ENCODE results near the gene SINHCAF.

The SINHCAF gene

DNA sequence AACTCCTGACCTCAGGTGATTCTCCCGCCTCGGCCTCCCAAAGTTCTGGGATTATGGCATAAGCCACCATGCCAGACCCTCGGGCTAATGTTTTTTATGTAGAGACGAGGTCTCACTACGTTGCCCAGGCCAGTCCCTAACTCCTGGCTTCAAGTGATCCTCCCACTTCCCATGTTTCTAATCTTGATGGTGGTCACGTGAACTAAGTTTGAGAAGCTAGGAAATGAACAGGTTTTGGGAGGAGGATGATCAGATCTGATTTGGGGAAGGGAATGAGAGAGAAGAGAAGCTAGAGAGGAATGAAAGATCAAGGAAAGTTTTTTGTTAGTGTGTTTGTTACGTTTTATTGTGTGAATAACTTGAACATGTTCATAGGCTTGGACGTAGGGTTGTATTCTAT lies 17.2 kb upstream of the SINHCAF start:
- H3K36me3 ChIP-seq (replicated peaks): no peaks in the 10 kb centered on the region
- TF ChIP-seq, protein P1, sequence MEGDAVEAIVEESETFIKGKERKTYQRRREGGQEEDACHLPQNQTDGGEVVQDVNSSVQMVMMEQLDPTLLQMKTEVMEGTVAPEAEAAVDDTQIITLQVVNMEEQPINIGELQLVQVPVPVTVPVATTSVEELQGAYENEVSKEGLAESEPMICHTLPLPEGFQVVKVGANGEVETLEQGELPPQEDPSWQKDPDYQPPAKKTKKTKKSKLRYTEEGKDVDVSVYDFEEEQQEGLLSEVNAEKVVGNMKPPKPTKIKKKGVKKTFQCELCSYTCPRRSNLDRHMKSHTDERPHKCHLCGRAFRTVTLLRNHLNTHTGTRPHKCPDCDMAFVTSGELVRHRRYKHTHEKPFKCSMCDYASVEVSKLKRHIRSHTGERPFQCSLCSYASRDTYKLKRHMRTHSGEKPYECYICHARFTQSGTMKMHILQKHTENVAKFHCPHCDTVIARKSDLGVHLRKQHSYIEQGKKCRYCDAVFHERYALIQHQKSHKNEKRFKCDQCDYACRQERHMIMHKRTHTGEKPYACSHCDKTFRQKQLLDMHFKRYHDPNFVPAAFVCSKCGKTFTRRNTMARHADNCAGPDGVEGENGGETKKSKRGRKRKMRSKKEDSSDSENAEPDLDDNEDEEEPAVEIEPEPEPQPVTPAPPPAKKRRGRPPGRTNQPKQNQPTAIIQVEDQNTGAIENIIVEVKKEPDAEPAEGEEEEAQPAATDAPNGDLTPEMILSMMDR (IDR thresholded peaks at IDR 0.05; ENCODE audit: low read depth, low read length, missing control alignments): no peak
- no peak overlapping the region for H3K27ac ChIP-seq
- in situ Hi-C loops (cut with HindIII; ENCODE audit: low pct_ligation_motif_present, low sequenced_read_pairs): no loop called here
- no peak for DNase-seq
- no peak overlapping the region for H3K4me3 ChIP-seq (ENCODE audit: low read depth, low read length)
- no peaks in the 10 kb centered on the region for H3K27me3 ChIP-seq (replicated peaks)

DNA sequence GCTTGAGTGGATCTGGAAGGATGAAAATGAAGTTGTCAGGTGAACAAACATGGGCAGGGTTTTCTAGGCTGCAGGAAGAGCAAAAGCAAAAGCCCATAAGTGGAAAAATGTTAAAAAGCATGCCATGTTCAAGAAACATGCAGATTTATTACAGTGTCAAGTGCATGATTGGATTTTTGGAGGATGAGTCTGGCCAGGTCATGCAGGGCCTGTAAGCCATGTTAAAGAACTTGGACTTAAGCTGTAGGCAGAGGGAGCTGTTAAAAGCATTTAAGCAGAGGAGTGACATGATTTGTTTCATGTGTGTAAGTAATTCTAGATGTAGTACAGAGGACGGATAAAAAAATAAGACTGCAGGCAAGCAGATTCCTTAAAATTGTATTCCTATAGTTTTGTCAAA lies 16.3 kb upstream of the SINHCAF start:
- Histone ChIP-seq H3K27me3 (replicated peaks) (no peaks in the 10 kb centered on the region), H3K4me3 (ENCODE audit: low read depth, low read length) (no peak overlapping the region), H3K27ac (no peak overlapping the region), H3K36me3 (replicated peaks) (no peaks in the 10 kb centered on the region)
- TF ChIP-seq, protein P1 (IDR thresholded peaks at IDR 0.05; ENCODE audit: low read depth, low read length, missing control alignments): no peak
- in situ Hi-C loops (cut with HindIII; ENCODE audit: low pct_ligation_motif_present, low sequenced_read_pairs): no loop called here
- DNase-seq: no peak

DNA sequence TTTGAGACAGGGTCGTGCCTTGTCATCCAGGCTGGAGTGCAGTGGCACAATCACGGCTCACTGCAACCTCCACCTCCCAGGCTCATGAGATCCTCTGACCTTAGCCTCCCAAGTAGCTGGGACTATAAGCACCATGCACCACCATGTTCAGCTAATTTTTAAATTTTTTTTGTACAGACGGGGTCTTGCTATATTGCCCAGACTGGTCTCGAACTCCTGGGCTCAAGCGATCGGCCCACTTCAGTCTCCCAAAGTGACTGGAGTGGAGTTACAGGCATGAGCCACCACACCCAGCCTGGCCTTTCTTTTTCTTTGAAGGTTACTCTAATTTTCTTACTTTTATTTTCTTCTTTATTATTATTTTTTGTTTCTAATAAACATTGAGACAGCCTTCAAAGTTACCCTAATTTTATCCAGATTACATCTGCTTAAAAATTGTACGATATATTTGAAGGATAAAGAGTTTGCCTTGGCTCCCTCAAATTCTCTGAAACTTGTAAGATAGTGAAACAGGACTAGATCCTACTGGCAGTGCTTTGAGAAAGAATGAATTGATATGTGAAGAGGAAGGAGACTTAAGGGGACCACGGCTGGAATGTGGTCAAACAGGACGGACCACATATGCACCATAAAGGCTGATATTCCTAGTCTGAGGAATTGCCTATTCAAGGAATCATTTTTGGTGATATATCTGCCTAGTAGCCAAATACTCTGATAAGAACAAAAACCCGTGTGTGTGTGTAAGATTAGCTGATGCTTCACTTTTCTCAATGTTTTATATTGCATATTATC lies 14.1 kb upstream of the SINHCAF start:
- no peak for DNase-seq
- Histone ChIP-seq H3K36me3 (replicated peaks) (no peaks in the 10 kb centered on the region), H3K4me3 (ENCODE audit: low read depth, low read length) (no peak overlapping the region), H3K27me3 (replicated peaks) (no peaks in the 10 kb centered on the region), H3K27ac (no peak overlapping the region)
- in situ Hi-C loops (cut with HindIII; ENCODE audit: low pct_ligation_motif_present, low sequenced_read_pairs): no loop called here
- TF ChIP-seq, protein P1 (IDR thresholded peaks at IDR 0.05; ENCODE audit: low read depth, low read length, missing control alignments): no peak

DNA sequence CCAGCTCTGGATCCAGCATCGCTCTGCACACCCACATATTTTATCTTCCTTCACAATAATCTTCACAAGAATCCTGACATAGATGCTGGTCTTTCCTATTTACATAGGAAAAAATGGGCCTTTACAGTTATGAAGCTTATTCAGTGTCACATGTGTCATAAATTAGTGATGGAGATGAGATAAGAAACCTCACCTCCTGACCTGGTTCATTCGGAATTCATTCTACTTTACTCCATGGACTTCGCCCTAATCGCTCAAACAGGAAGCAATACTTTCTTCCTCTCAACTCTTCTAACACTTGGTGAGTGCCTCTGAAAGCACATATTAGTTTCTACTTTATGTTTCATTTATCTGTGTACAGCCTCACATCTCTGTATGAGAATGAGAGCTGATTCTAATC lies 12.0 kb upstream of the SINHCAF start:
- TF ChIP-seq, protein P1 (IDR thresholded peaks at IDR 0.05; ENCODE audit: low read depth, low read length, missing control alignments): no peak

DNA sequence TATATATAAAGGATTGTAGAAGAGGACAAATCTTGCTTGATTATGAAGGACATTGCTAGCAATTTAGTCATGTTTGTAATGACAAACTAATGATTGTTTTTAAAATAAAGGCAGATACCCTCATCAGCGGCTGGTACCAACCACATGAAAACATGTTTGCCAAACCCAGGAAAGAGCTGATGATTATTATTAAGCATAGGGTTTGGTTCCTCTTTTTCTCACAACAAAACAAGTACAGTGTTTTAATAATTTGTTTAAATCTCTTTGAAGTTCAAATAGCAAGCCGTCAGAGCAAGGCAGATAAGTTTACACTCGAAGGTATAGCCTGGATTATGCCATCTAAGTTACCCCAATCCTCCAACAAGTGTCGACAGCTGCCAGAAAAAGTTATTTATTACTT lies 5.3 kb upstream of the SINHCAF start:
- TF ChIP-seq, protein P1 (IDR thresholded peaks at IDR 0.05; ENCODE audit: low read depth, low read length, missing control alignments): no peak
- no peak overlapping the region for H3K4me3 ChIP-seq (ENCODE audit: low read depth, low read length)
- in situ Hi-C loops (cut with HindIII; ENCODE audit: low pct_ligation_motif_present, low sequenced_read_pairs): no loop called here
- no peaks in the 10 kb centered on the region for H3K36me3 ChIP-seq (replicated peaks)
- no peak overlapping the region for H3K27ac ChIP-seq
- no peak for DNase-seq
- H3K27me3 ChIP-seq (replicated peaks): no peaks in the 10 kb centered on the region

More for the DNA sequence above, 12.0 kb upstream of the SINHCAF start:
- Histone ChIP-seq H3K4me3 (ENCODE audit: low read depth, low read length) (no peak overlapping the region), H3K27ac (no peak overlapping the region), H3K27me3 (replicated peaks) (no peaks in the 10 kb centered on the region), H3K36me3 (replicated peaks) (no peaks in the 10 kb centered on the region)
- DNase-seq: no peak
- in situ Hi-C loops (cut with HindIII; ENCODE audit: low pct_ligation_motif_present, low sequenced_read_pairs): no loop called here
